Muscle layer of colon (tissue), 2 donors: Measurements from ENCODE around the gene TRIP11.

Experiments used
- H3K27ac ChIP-seq: one replicate; pipeline ENCODE4 v1.7.0; 2013; ENCODE audit warnings: low read depth, mild to moderate bottlenecking, low read length, moderate library complexity
- H3K27me3 ChIP-seq, 2 donors: one replicate each; pipeline ENCODE4 v1.7.0; 2013; ENCODE audit warnings: low read length in 2 of 2, mild to moderate bottlenecking in 2 of 2; ENCODE audit not compliant: insufficient read depth in 2 of 2, control insufficient read depth in 1 of 2
- H3K36me3 ChIP-seq: one replicate; pipeline ENCODE4 v1.7.0; 2013; ENCODE audit warnings: mild to moderate bottlenecking, low read length; ENCODE audit not compliant: insufficient read depth
- H3K4me1 ChIP-seq: one replicate; pipeline ENCODE4 v1.7.0; 2013; ENCODE audit warnings: mild to moderate bottlenecking, low read length; ENCODE audit not compliant: insufficient read depth
- H3K4me3 ChIP-seq, 2 donors: one replicate each; pipeline ENCODE4 v1.7.0; 2013; ENCODE audit warnings: low read length in 2 of 2, low read depth in 1 of 2, mild to moderate bottlenecking in 1 of 2, moderate library complexity in 1 of 2
- H3K9ac ChIP-seq: one replicate; pipeline ENCODE4 v1.7.0; 2013; ENCODE audit warnings: low read length
- H3K9me3 ChIP-seq: one replicate; pipeline ENCODE4 v1.7.0; 2013; ENCODE audit warnings: mild to moderate bottlenecking, low read length
- donor health status: abdominal sarcoma.
- donor health status: Adenocarcinoma of cecum.

The TRIP11 gene

DNA sequence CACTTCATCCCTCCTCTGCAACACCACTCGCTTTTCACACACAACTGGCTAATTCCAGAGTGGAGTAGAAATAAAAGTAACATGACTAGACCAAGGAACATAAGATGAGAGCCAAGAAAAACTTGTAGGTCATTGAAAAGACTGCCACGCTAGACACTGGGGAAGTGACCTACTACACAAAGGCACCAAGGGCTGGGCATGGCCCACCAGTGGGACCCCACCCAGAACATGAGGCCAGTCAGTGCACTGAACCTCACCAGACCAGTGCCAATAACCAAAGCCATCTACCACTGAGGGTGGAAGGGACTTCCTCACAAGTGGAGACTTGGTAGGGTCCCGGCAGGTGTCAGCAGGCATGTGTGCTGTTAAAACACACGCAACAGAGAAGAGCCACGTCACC, 112.1 kb downstream of the TRIP11 start:
- Histone ChIP-seq H3K36me3 (no peaks in the 10 kb centered on the region), H3K9ac (no peak overlapping the region), H3K27me3 (no peaks in the 10 kb centered on the region), H3K9me3 (no peaks in the 10 kb centered on the region), H3K4me1 (no peaks in the 10 kb centered on the region), H3K27ac (no peak overlapping the region), H3K4me3 (no peak overlapping the region)

DNA sequence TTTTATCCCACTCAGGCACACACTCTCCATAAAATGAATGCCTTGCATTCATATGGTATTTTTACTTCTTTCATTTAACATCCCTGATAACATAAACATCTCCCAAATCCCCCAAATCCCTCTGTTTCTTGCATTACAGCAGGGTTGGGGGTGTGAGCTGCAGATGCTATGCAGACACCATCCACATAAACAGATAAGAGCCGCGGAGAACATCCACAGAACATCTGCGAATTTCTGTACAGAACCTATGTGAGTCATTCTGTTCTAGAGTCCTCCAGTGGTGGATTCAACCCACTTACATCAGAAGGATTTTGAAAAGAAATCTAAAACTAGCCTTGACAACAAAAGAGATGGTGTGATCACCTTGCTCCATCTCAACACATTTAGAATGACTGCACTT, 112.7 kb downstream of the TRIP11 start:
- Histone ChIP-seq H3K27me3 (no peaks in the 10 kb centered on the region), H3K9me3 (no peaks in the 10 kb centered on the region), H3K4me1 (no peaks in the 10 kb centered on the region), H3K36me3 (no peaks in the 10 kb centered on the region), H3K9ac (no peak overlapping the region), H3K27ac (no peak overlapping the region), H3K4me3 (no peak overlapping the region)

DNA sequence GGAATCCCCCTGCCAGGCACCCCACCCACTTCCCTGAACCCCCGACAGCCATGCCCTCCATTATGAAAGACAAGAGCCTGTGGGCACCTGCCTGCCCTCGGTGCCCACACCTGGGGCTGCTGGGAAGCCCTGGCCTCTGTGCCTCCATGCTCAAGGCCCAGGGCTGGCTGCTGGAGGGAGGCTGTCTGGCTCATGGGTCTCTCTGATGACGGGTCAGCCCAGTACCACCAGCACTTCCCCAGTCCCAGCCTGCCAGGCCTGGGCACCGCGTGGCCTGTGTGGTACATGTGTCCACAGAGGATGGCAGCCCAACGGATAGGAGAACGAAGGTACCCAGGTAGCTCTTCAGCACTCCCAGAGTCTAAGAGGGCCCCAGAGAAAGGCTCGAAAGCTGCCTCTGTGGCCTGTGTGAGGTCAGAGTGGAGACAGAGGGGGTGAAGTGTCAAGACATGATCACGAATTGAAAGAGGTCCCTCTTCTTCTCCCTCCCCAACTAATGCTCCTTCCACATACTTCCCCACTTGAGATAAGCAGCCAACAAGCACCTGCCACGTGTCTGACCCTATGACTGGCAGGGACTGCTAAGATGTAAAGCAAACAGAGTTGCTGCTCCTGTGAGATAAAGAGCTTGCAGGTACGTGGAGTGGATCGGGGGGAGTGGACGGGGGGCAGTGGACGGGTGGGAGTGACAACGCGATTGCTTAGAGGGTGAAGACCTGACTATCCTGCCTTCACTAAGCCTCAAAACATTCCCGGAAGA, 113.5 kb downstream of the TRIP11 start:
- Histone ChIP-seq H3K9ac (no peak overlapping the region), H3K27me3 (no peaks in the 10 kb centered on the region), H3K27ac (no peak overlapping the region), H3K9me3 (no peaks in the 10 kb centered on the region), H3K36me3 (no peaks in the 10 kb centered on the region), H3K4me3 (no peak overlapping the region), H3K4me1 (no peaks in the 10 kb centered on the region)

DNA sequence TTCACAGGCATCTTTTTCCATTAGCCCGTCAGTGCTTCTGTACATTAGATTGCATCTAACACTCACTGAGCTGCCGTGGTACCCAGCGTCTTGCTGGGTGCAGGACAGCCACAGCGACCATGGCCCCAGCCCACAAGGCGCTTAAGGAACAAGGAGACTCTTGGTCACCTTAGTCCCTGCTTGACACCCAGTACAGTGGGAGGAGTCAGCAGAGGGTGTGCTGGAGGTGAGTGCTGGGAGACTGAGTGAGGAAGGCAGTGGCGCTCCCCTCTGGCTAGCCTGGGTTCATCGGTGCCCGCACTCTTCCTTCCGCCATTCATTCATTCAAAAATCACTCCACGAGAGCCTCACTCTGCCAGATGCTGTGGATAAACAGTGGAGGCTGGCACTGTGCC, 114.1 kb downstream of the TRIP11 start:
- H3K9me3 ChIP-seq = no peaks in the 10 kb centered on the region
- H3K4me1 ChIP-seq = no peaks in the 10 kb centered on the region
- no peak overlapping the region for H3K27ac ChIP-seq
- H3K9ac ChIP-seq = no peak overlapping the region
- H3K4me3 ChIP-seq = no peak overlapping the region
- H3K27me3 ChIP-seq = no peaks in the 10 kb centered on the region
- H3K36me3 ChIP-seq = no peaks in the 10 kb centered on the region

DNA sequence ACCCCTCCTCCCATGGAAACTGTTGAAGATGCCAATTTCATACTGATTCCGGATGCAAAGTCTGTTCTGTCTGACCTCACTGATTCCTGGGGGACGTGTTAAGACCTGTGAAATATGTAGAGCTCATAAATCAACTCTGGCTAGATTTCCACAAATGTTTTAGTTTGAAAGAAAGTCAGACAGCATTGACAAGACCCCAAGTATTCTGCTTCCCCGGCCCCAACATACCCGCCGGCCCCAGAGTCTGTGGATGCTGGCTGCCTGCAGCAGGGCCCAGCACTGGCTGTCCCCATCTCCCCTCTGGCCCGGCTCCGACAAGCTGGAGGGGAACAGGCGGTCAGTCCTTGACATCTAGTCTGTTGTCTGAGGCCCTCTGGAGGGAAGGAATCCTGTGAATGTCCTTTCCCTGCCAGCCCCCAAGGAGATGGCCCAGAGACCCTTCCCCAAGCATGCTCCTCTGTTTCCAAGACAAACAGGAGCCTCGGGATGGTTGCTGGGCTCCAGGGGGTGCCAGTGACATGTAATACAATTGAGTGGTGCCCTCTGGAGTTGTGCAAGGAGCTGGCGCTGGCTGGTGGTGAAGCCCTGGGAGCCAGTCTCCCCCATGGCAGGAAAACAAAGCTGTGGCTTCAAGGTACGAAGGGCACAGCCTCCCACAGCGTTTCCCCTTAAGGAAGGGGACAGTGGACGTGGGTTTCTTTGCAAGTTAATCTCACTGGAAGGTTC, 114.7 kb downstream of the TRIP11 start:
- H3K9ac ChIP-seq = no peak overlapping the region
- no peak overlapping the region for H3K4me3 ChIP-seq
- H3K9me3 ChIP-seq = no peaks in the 10 kb centered on the region
- H3K36me3 ChIP-seq = no peaks in the 10 kb centered on the region
- H3K27ac ChIP-seq = no peak overlapping the region
- H3K4me1 ChIP-seq = peaks cover under 1% of the 10 kb centered on the region
- H3K27me3 ChIP-seq = no peaks in the 10 kb centered on the region

DNA sequence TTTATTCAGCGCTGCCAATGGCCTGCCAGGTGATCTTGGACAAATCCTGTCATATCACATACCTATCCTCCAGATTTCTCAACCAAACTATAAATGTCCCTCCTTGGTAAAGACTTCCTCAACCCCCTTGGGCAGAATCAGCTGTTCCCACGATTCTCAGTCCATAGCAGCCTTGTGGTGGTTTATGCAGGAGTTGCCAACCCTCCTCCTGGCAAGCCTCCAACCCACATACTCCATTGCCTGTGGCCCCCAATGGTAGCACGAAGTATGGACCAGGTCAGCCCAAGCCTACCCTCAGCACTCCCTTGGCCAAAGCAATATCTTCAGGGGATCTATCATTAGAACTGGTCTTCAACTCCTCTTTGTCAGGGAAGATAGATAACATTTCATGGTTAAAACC, 119.3 kb downstream of the TRIP11 start:
- no peak overlapping the region for H3K27ac ChIP-seq
- no peaks in the 10 kb centered on the region for H3K9me3 ChIP-seq
- H3K4me3 ChIP-seq = no peak overlapping the region
- H3K36me3 ChIP-seq = no peaks in the 10 kb centered on the region
- H3K4me1 ChIP-seq = peaks cover 7% of the 10 kb centered on the region
- H3K9ac ChIP-seq = no peak overlapping the region
- no peaks in the 10 kb centered on the region for H3K27me3 ChIP-seq

DNA sequence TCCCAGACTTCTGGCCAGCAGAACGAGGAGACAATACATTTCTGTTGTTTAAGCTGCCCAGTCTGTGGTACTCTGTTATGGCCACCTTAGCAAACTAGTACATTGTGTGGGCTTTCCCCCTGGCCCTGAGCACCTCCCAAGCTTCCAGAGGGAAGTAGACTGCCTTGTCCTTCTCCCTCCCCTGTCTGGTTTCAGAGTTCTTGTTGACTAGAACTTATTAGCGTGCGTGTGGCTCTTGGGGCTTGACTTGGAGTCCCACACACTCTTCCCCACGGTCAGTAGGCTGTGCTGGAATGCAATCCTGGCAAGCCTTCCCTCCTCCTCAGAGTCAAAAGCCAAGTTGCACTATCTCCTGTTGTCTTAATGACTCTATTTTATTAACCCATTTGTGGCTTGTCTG, 120.0 kb downstream of the TRIP11 start:
- Histone ChIP-seq H3K27me3 (no peaks in the 10 kb centered on the region), H3K9me3 (no peaks in the 10 kb centered on the region), H3K36me3 (no peaks in the 10 kb centered on the region), H3K4me1 (peaks cover 7% of the 10 kb centered on the region), H3K4me3 (no peak overlapping the region), H3K9ac (no peak overlapping the region), H3K27ac (peak overlapping the region; percentile 3)

DNA sequence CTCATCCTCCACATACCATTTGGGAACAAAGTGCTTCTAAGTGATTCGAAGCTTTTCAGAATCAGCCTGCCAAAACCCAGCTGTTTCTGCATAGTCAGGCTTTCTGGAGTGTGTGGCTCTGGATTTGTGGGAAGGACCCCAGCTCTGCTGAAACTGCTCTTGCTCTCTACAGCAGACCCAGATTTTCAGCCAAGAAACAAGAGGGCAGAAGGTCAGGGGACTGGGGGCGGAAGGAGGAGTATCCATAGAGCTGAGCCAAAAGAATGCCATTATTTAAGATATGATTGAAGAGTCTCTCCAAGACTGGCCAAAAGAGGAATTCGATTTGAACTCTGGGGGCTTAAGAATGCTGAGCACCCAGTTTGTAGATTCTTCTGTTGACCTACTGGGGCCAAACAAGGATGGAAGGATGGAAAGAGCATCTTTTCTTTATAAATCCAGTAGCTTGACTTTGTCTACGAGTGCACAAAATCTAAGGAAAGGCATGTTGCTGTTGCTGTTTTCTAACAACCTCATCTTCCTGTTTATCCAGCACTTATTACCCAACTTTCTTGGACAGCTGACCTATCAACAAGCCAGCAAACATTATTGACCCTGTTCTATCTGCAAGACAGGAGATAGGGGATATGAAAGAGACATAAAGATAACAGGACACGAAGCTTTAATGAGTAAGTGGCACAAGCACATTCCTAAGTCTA, 121.5 kb downstream of the TRIP11 start:
- Histone ChIP-seq H3K9me3 (no peaks in the 10 kb centered on the region), H3K27me3 (no peaks in the 10 kb centered on the region), H3K4me1 (peaks cover 7% of the 10 kb centered on the region), H3K36me3 (no peaks in the 10 kb centered on the region), H3K4me3 (no peak overlapping the region), H3K27ac (no peak overlapping the region), H3K9ac (no peak overlapping the region)
